Keratinocyte (primary cell): ENCODE data around the gene ABLIM2.

Experiments used
- EZH2 ChIP-seq: IDR thresholded peaks from one replicate; pipeline ENCODE4 v1.6.1; 2012; ENCODE audit warnings: inconsistent platforms, mild to moderate bottlenecking, low read length, moderate library complexity
- TF ChIP-seq, protein P1 (sequence below), 3 experiments: IDR thresholded peaks in 1 of 3; conservative IDR thresholded peaks in 1 of 3; optimal IDR thresholded peaks in 1 of 3; 2 replicates in 2 of 3; 3 replicates in 1 of 3; pipeline versions ENCODE3 to v1.5.1; 2011; ENCODE audit warnings: low read length in 3 of 3, mild to moderate bottlenecking in 3 of 3, moderate library complexity in 2 of 3, control low read depth in 1 of 3, inconsistent platforms in 1 of 3; ENCODE audit not compliant: insufficient read depth in 2 of 3; ENCODE audit errors: extremely low read depth in 1 of 3

- TF ChIP-seq, protein P1, sequence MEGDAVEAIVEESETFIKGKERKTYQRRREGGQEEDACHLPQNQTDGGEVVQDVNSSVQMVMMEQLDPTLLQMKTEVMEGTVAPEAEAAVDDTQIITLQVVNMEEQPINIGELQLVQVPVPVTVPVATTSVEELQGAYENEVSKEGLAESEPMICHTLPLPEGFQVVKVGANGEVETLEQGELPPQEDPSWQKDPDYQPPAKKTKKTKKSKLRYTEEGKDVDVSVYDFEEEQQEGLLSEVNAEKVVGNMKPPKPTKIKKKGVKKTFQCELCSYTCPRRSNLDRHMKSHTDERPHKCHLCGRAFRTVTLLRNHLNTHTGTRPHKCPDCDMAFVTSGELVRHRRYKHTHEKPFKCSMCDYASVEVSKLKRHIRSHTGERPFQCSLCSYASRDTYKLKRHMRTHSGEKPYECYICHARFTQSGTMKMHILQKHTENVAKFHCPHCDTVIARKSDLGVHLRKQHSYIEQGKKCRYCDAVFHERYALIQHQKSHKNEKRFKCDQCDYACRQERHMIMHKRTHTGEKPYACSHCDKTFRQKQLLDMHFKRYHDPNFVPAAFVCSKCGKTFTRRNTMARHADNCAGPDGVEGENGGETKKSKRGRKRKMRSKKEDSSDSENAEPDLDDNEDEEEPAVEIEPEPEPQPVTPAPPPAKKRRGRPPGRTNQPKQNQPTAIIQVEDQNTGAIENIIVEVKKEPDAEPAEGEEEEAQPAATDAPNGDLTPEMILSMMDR (optimal IDR thresholded peaks at IDR 0.05 in 1 of 3, IDR thresholded peaks at IDR 0.05 in 1 of 3, conservative IDR thresholded peaks at IDR 0.05 in 1 of 3; ENCODE audit: extremely low read depth in 1 of 3, insufficient read depth in 2 of 3, low read length in 3 of 3): no peak
- no peak for TF ChIP-seq EZH2
Measured at GRCh38 chr4:8198906-8199593, 40.4 kb upstream of the ABLIM2 start, which contains the start of gene SH3TC1.
